MM.1S (cell line): ENCODE results near the gene RAD9B.

Experiments
- DNase-seq: peaks from one replicate; pipeline ENCODE4 v3.0.0-alpha.2; 2015
- H2AFZ ChIP-seq: fragments of 300-600 bp; sonication (generic); 2 replicates; pipeline ENCODE4 v1.6.0; 2016; ENCODE audit warnings: antibody characterized with exemption, low read length
- H3F3A ChIP-seq: fragments of 300-600 bp; sonication (generic); 2 replicates; pipeline ENCODE4 v1.6.1; 2016; ENCODE audit warnings: mild to moderate bottlenecking, antibody characterized with exemption, low read length, moderate library complexity, mixed read lengths; ENCODE audit not compliant: insufficient read depth
- H3K27ac ChIP-seq: fragments of 300-600 bp; sonication (generic); 2 replicates; pipeline ENCODE4 v1.5.1; 2016; ENCODE audit warnings: mild to moderate bottlenecking, low read length
- H3K27me3 ChIP-seq: fragments of 300-600 bp; sonication (generic); replicated peaks from 2 replicates; pipeline ENCODE4 v1.6.0; 2016; ENCODE audit warnings: low read length; ENCODE audit not compliant: insufficient read depth
- H3K36me3 ChIP-seq: fragments of 300-600 bp; sonication (generic); replicated peaks from 2 replicates; pipeline ENCODE4 v1.6.1; 2016; ENCODE audit warnings: mild to moderate bottlenecking, low read length, mixed read lengths; ENCODE audit not compliant: insufficient read depth
- H3K4me1 ChIP-seq: fragments of 300-600 bp; sonication (generic); 2 replicates; pipeline ENCODE4 v1.6.1; 2016; ENCODE audit warnings: low read length, mixed read lengths
- H3K4me2 ChIP-seq: fragments of 300-600 bp; sonication (generic); 2 replicates; pipeline ENCODE4 v1.6.0; 2016; ENCODE audit warnings: low read depth, low read length
- H3K4me3 ChIP-seq: fragments of 300-600 bp; sonication (generic); 2 replicates; pipeline ENCODE4 v1.5.1; 2016; ENCODE audit warnings: low read length, mixed read lengths
- H3K79me2 ChIP-seq: fragments of 300-600 bp; sonication (generic); 2 replicates; pipeline ENCODE4 v1.6.1; 2016; ENCODE audit warnings: mixed run types, low read length, mixed read lengths
- H3K9ac ChIP-seq: fragments of 300-600 bp; sonication (generic); 2 replicates; pipeline ENCODE4 v1.6.1; 2016; ENCODE audit warnings: low read length, mixed read lengths
- H3K9me2 ChIP-seq: fragments of 300-600 bp; sonication (generic); replicated peaks from 2 replicates; pipeline ENCODE4 v1.6.1; 2016; ENCODE audit warnings: mild to moderate bottlenecking, low read length, mixed read lengths; ENCODE audit not compliant: insufficient read depth
- H3K9me3 ChIP-seq: fragments of 300-600 bp; sonication (generic); replicated peaks from 2 replicates; pipeline ENCODE4 v1.6.1; 2016; ENCODE audit warnings: mild to moderate bottlenecking, low read length, mixed read lengths; ENCODE audit not compliant: insufficient read depth
- H4K20me1 ChIP-seq: fragments of 300-600 bp; sonication (generic); 2 replicates; pipeline ENCODE4 v1.6.1; 2016; ENCODE audit warnings: mild to moderate bottlenecking, low read length, moderate library complexity, mixed read lengths; ENCODE audit not compliant: insufficient read depth
- CTCF ChIP-seq: fragments of 300-600 bp; sonication (generic); IDR thresholded peaks from 2 replicates; pipeline ENCODE4 v1.5.1; 2016; ENCODE audit warnings: antibody characterized with exemption, low read length, mixed read lengths
- EZH2 ChIP-seq: fragments of 300-600 bp; sonication (generic); optimal IDR thresholded peaks from 2 replicates; pipeline ENCODE3; 2017; ENCODE audit warnings: low read depth, mild to moderate bottlenecking, antibody characterized with exemption, low read length, mixed read lengths
- EZH2phosphoT487 ChIP-seq: fragments of 300-600 bp; sonication (generic); IDR thresholded peaks from 2 replicates; pipeline ENCODE4 v1.6.1; 2018; ENCODE audit warnings: antibody characterized with exemption, low read length

RAD9B gene

GRCh38 chr12:110508071-110508586 lies 6.0 kb downstream of the RAD9B start:
- H3F3A ChIP-seq, result no peaks in the 10 kb centered on the region
- no peak overlapping the region for H3K4me3 ChIP-seq
- H3K9ac ChIP-seq, result no peak overlapping the region
- no peaks in the 10 kb centered on the region for H4K20me1 ChIP-seq
- H3K27me3 ChIP-seq, result no peaks in the 10 kb centered on the region
- no peak overlapping the region for H3K4me2 ChIP-seq
- H3K9me3 ChIP-seq, result no peaks in the 10 kb centered on the region
- H3K79me2 ChIP-seq, result no peaks in the 10 kb centered on the region
- no peaks in the 10 kb centered on the region for H3K9me2 ChIP-seq
- DNase-seq, result no peak
- TF ChIP-seq CTCF, result no peak
- no peak for TF ChIP-seq EZH2
- no peak for TF ChIP-seq EZH2phosphoT487
- no peak overlapping the region for H2AFZ ChIP-seq
- H3K36me3 ChIP-seq, result no peaks in the 10 kb centered on the region
- no peaks in the 10 kb centered on the region for H3K4me1 ChIP-seq
- no peak overlapping the region for H3K27ac ChIP-seq

- H3K4me2 ChIP-seq, result no peak overlapping the region
- H3K9me3 ChIP-seq, result no peaks in the 10 kb centered on the region
- H3K4me3 ChIP-seq, result no peak overlapping the region
- no peak overlapping the region for H3K9ac ChIP-seq
- no peaks in the 10 kb centered on the region for H3K4me1 ChIP-seq
- no peaks in the 10 kb centered on the region for H3K9me2 ChIP-seq
- H3K79me2 ChIP-seq, result no peaks in the 10 kb centered on the region
- H4K20me1 ChIP-seq, result no peaks in the 10 kb centered on the region
- no peak overlapping the region for H2AFZ ChIP-seq
- H3K27me3 ChIP-seq, result no peaks in the 10 kb centered on the region
- TF ChIP-seq EZH2phosphoT487, result no peak
- TF ChIP-seq CTCF, result no peak
- TF ChIP-seq EZH2, result no peak
- no peak for DNase-seq
- no peaks in the 10 kb centered on the region for H3K36me3 ChIP-seq
- H3F3A ChIP-seq, result no peaks in the 10 kb centered on the region
- no peak overlapping the region for H3K27ac ChIP-seq
Measured at GRCh38 chr12:110513842-110514241, 11.7 kb downstream of the RAD9B start.

GRCh38 chr12:110514363-110514762 lies 12.2 kb downstream of the RAD9B start:
- H4K20me1 ChIP-seq, result no peaks in the 10 kb centered on the region
- no peak overlapping the region for H3K4me3 ChIP-seq
- no peak overlapping the region for H3K9ac ChIP-seq
- no peak for DNase-seq
- H3F3A ChIP-seq, result no peaks in the 10 kb centered on the region
- H3K9me3 ChIP-seq, result no peaks in the 10 kb centered on the region
- no peaks in the 10 kb centered on the region for H3K36me3 ChIP-seq
- H3K4me2 ChIP-seq, result no peak overlapping the region
- H3K27ac ChIP-seq, result no peak overlapping the region
- H3K27me3 ChIP-seq, result no peaks in the 10 kb centered on the region
- no peak overlapping the region for H2AFZ ChIP-seq
- H3K79me2 ChIP-seq, result no peaks in the 10 kb centered on the region
- no peaks in the 10 kb centered on the region for H3K9me2 ChIP-seq
- TF ChIP-seq EZH2phosphoT487 (no peak), EZH2 (no peak), CTCF (no peak)
- H3K4me1 ChIP-seq, result no peaks in the 10 kb centered on the region
